Tibial artery (tissue), 4 donors: Measurements from ENCODE around the gene EPS8L3.

Experiments used
- DNase-seq, 2 donors: peaks; one replicate each; pipeline ENCODE4 v3.0.0-alpha.2; 2019
- H3K27ac ChIP-seq, 2 donors: fragments of 200-600 bp; sonication (generic) in 1 of 2; 1 replicate in 1 of 2; 2 replicates in 1 of 2; pipeline ENCODE4 v1.5.1; 2018 to 2019; ENCODE audit warnings: mild to moderate bottlenecking in 1 of 2
- H3K27me3 ChIP-seq, 2 donors: fragments of 200-600 bp; sonication (generic) in 1 of 2; one replicate each; pipeline versions ENCODE4 v1.5.1 to v1.6.0; 2016 to 2019
- H3K36me3 ChIP-seq, 3 donors: fragments of 200-600 bp; sonication (generic) in 2 of 3; one replicate each; pipeline ENCODE4 v1.5.1; 2016 to 2019; ENCODE audit warnings: mild to moderate bottlenecking in 2 of 3
- H3K4me1 ChIP-seq, 4 donors: fragments of 200-600 bp; sonication (generic) in 2 of 4; 1 replicate in 3 of 4; 2 replicates in 1 of 4; pipeline ENCODE4 v1.5.1; 2016 to 2019
- H3K4me3 ChIP-seq, 2 donors: fragments of 200-600 bp; sonication (generic) in 1 of 2; 1 replicate in 1 of 2; 2 replicates in 1 of 2; pipeline ENCODE4 v1.5.1; 2018 to 2019; ENCODE audit warnings: mild to moderate bottlenecking in 2 of 2
- H3K9me3 ChIP-seq, 3 donors: fragments of 200-600 bp; sonication (generic) in 1 of 3; one replicate each; pipeline ENCODE4 v1.5.1; 2016 to 2019
- intact Hi-C: fragments of 100-400 bp; cut with DNase I; formaldehyde crosslinking; loops from one replicate; pipeline ENCODE4 v1.15.0; 2023; ENCODE audit warnings: low total_unique reads
- TF ChIP-seq, protein P1 (sequence below), 2 experiments: fragments of 200-600 bp in 1 of 2; fragments of 450-650 bp in 1 of 2; IDR thresholded peaks; one replicate each; pipeline ENCODE4 v1.5.1; 2017 to 2019; ENCODE audit warnings: antibody characterized with exemption in 2 of 2, mild to moderate bottlenecking in 1 of 2, moderate library complexity in 1 of 2

Gene EPS8L3

GRCh38 chr1:109788695-109789521 lies 25.2 kb upstream of the EPS8L3 start:
- intact Hi-C loops: no loop called here
- no peaks in the 10 kb centered on the region for H3K27me3 ChIP-seq
- no peak overlapping the region for H3K4me3 ChIP-seq
- no peaks in the 10 kb centered on the region for H3K9me3 ChIP-seq
- TF ChIP-seq, protein P1, sequence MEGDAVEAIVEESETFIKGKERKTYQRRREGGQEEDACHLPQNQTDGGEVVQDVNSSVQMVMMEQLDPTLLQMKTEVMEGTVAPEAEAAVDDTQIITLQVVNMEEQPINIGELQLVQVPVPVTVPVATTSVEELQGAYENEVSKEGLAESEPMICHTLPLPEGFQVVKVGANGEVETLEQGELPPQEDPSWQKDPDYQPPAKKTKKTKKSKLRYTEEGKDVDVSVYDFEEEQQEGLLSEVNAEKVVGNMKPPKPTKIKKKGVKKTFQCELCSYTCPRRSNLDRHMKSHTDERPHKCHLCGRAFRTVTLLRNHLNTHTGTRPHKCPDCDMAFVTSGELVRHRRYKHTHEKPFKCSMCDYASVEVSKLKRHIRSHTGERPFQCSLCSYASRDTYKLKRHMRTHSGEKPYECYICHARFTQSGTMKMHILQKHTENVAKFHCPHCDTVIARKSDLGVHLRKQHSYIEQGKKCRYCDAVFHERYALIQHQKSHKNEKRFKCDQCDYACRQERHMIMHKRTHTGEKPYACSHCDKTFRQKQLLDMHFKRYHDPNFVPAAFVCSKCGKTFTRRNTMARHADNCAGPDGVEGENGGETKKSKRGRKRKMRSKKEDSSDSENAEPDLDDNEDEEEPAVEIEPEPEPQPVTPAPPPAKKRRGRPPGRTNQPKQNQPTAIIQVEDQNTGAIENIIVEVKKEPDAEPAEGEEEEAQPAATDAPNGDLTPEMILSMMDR (IDR thresholded peaks at IDR 0.05): no peak
- H3K4me1 ChIP-seq: peaks cover 0 to 71% (median 46%) of the 10 kb centered on the region in 4 donors
- no peaks in the 10 kb centered on the region for H3K36me3 ChIP-seq
- peak; percentile 17 to 51 for DNase-seq
- no peak overlapping the region for H3K27ac ChIP-seq

DNA sequence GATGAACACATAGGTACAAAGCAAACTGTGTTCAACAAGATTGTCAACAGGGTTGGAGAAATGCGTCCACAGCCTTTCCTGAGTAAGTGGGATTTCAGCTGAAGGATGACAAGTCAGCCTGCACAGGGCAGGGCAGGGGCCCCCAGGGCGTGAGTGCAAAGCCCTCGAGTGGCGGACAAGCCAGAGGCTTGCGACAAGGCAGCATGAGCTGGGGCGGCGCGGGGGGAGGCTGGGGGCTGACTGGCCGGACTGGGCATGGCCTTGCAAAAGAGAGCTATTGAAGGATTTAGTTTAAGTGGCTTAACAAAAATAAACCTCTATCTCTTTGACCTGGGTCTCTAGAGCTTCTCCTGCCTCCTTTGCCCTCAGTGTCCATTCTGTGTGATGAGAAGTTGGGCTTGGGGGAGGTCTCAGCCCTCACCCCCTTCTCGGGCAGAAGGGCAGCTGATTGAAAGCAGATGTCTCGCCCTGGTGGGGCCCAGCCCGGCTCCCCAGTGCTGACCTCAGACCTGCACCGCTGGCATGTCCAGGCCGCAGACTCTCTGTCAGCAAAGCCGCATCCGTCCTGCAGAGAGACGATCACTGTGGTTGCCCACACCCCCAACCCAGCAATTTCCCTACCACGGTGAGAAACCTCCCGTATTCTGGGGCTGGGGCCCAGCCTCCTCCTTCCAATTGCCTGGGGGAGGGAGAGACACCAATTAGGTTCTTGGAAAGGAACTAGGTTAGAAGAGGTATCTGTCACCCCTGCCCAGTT lies 24.3 kb upstream of the EPS8L3 start:
- H3K27me3 ChIP-seq: no peaks in the 10 kb centered on the region
- intact Hi-C loops: no loop called here
- H3K4me3 ChIP-seq: no peak overlapping the region
- TF ChIP-seq, protein P1 (IDR thresholded peaks at IDR 0.05): no peak
- peak; percentile 18 to 56 for DNase-seq
- peaks cover 0 to 71% (median 49%) of the 10 kb centered on the region in 4 donors for H3K4me1 ChIP-seq
- no peaks in the 10 kb centered on the region for H3K36me3 ChIP-seq
- H3K9me3 ChIP-seq: no peaks in the 10 kb centered on the region
- H3K27ac ChIP-seq: no peak overlapping the region

DNA sequence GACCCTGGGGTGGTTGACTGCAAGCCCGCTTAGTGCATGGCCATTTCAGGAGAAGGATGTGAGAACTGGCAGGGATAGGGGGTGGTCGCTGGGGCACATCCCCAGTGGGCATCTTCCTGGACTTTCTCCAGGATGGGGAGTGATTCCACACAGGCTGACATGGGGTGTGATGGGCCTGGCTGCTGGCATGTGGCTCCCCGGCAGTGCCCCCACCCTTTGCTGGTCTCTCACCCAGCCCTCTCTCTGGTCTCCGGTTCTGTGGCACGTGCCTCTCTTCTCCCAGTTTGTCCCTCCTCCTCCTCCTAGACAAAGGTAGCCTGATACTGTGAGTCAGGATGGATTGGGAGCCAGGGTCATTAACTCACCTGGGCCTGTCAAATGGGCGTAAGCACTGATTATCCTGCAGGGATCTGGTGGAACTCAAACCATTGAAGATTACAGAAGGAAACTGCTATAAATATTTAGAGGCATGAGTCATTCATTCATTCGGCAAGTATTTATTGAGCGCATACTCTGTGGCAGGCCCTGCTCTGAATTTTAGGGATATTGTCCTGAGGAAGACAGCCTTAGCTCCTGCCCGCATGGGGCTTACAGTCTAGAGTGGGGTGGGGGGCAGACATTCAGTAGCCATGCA lies 23.6 kb upstream of the EPS8L3 start:
- H3K4me3 ChIP-seq: no peak overlapping the region
- H3K27me3 ChIP-seq: no peaks in the 10 kb centered on the region
- intact Hi-C loops: no loop called here
- H3K4me1 ChIP-seq: peaks cover 0 to 71% (median 49%) of the 10 kb centered on the region in 4 donors
- H3K36me3 ChIP-seq: no peaks in the 10 kb centered on the region
- H3K27ac ChIP-seq: no peak overlapping the region
- peak; percentile 12 to 31 for DNase-seq
- no peaks in the 10 kb centered on the region for H3K9me3 ChIP-seq
- TF ChIP-seq, protein P1 (IDR thresholded peaks at IDR 0.05): no peak

GRCh38 chr1:109786531-109787021 lies 22.9 kb upstream of the EPS8L3 start:
- H3K4me3 ChIP-seq: no peak overlapping the region
- peak; percentile 16 to 57 for DNase-seq
- no peaks in the 10 kb centered on the region for H3K9me3 ChIP-seq
- H3K36me3 ChIP-seq: no peaks in the 10 kb centered on the region
- intact Hi-C loops: no loop called here
- TF ChIP-seq, protein P1 (IDR thresholded peaks at IDR 0.05): no peak
- H3K27ac ChIP-seq: no peak overlapping the region
- H3K4me1 ChIP-seq: peaks cover 0 to 66% (median 44%) of the 10 kb centered on the region in 4 donors
- H3K27me3 ChIP-seq: no peaks in the 10 kb centered on the region

DNA sequence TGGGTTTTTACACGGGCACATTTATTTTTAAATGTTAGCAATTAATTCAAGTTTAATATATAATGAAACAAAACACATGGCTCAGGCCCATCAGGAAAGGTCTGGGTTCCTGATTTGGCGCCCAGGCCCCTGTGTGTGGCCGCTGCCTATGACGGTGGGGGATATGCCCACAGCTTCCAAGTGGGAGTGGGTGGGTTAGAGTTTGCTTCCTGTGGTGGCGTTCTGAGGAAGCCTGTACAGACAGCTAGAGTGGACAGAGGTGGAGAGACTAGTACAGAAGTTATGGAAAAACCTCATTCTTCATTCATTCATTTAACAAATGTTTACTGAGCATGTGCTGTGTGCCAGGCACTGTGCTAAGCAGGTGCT lies 22.4 kb upstream of the EPS8L3 start:
- intact Hi-C loops: no loop called here
- peaks cover 0 to 61% (median 42%) of the 10 kb centered on the region in 4 donors for H3K4me1 ChIP-seq
- H3K4me3 ChIP-seq: no peak overlapping the region
- TF ChIP-seq, protein P1 (IDR thresholded peaks at IDR 0.05): no peak
- DNase-seq: peak in 1 of 2 donors; percentile 35
- H3K27ac ChIP-seq: no peak overlapping the region
- H3K9me3 ChIP-seq: no peaks in the 10 kb centered on the region
- H3K36me3 ChIP-seq: no peaks in the 10 kb centered on the region
- no peaks in the 10 kb centered on the region for H3K27me3 ChIP-seq
